ENCODE data around the gene SLC22A16.
A peak's percentile ranks its signal among the peaks of the same experiment; 100 is the strongest.
"Not testable (repeated sequence)": the region's sequence is repeated elsewhere in the genome, so short reads cannot be mapped to it uniquely, and the experiment has no call there.

The SLC22A16 gene

GRCh38 chr6:110462884-110463481 lies 13.4 kb downstream of the SLC22A16 start:
- Mint-ChIP-seq H3K36me3 (ENCODE audit: low read depth) (peaks cover 3% of the 10 kb centered on the region), H3K4me3 (no peak overlapping the region), H3K4me1 (no peaks in the 10 kb centered on the region), H3K27ac (no peak overlapping the region), H3K27me3 (ENCODE audit: low read depth, poor library complexity) (peaks cover 19% of the 10 kb centered on the region), H3K9me3 (peaks cover 65% of the 10 kb centered on the region)
- DNase-seq = no peak
- no peak for TF ChIP-seq CTCF (IDR thresholded peaks at IDR 0.05)

GRCh38 chr6:110461376-110461775 lies 15.0 kb downstream of the SLC22A16 start:
- no peak overlapping the region for H3K27ac Mint-ChIP-seq
- H3K27me3 Mint-ChIP-seq (ENCODE audit: low read depth, poor library complexity) = peaks cover 19% of the 10 kb centered on the region
- peaks cover 69% of the 10 kb centered on the region for H3K9me3 Mint-ChIP-seq
- no peaks in the 10 kb centered on the region for H3K4me1 Mint-ChIP-seq
- H3K36me3 Mint-ChIP-seq (ENCODE audit: low read depth) = peaks cover 3% of the 10 kb centered on the region
- no peak for DNase-seq
- H3K4me3 Mint-ChIP-seq = no peak overlapping the region
- TF ChIP-seq CTCF (IDR thresholded peaks at IDR 0.05) = no peak

DNA sequence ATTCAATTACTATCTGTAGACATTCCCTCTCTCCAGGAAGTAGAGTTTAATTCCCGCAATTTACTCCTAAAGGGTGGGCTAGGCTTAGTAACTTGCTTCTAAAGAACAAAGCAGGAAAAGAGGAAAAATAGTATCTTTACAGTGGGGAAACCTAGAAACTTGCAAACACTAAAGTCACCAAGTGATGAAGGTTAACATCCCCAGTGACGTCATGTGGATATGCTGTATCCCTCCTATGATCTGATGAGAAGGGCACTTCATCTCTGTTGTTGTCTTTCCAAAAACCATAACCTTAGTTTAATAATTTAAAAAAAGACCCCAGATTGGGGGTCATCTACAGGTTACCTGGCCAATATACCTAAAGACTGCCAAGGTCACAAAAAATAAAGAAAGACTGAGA lies 17.3 kb downstream of the SLC22A16 start:
- peaks cover 49% of the 10 kb centered on the region for H3K9me3 Mint-ChIP-seq
- no peak for TF ChIP-seq CTCF (IDR thresholded peaks at IDR 0.05)
- H3K4me1 Mint-ChIP-seq = peaks cover under 1% of the 10 kb centered on the region
- H3K4me3 Mint-ChIP-seq = no peak overlapping the region
- DNase-seq = no peak
- no peak overlapping the region for H3K27ac Mint-ChIP-seq
- H3K36me3 Mint-ChIP-seq (ENCODE audit: low read depth) = peaks cover 3% of the 10 kb centered on the region
- peaks cover 6% of the 10 kb centered on the region for H3K27me3 Mint-ChIP-seq (ENCODE audit: low read depth, poor library complexity)

- H3K27ac Mint-ChIP-seq = no peak overlapping the region
- peaks cover 42% of the 10 kb centered on the region for H3K9me3 Mint-ChIP-seq
- DNase-seq = no peak
- peaks cover 4% of the 10 kb centered on the region for H3K4me1 Mint-ChIP-seq
- H3K27me3 Mint-ChIP-seq (ENCODE audit: low read depth, poor library complexity) = peaks cover 6% of the 10 kb centered on the region
- H3K4me3 Mint-ChIP-seq = no peak overlapping the region
- no peaks in the 10 kb centered on the region for H3K36me3 Mint-ChIP-seq (ENCODE audit: low read depth)
- no peak for TF ChIP-seq CTCF (IDR thresholded peaks at IDR 0.05)
Measured at GRCh38 chr6:110458476-110458875, 17.9 kb downstream of the SLC22A16 start.

DNA sequence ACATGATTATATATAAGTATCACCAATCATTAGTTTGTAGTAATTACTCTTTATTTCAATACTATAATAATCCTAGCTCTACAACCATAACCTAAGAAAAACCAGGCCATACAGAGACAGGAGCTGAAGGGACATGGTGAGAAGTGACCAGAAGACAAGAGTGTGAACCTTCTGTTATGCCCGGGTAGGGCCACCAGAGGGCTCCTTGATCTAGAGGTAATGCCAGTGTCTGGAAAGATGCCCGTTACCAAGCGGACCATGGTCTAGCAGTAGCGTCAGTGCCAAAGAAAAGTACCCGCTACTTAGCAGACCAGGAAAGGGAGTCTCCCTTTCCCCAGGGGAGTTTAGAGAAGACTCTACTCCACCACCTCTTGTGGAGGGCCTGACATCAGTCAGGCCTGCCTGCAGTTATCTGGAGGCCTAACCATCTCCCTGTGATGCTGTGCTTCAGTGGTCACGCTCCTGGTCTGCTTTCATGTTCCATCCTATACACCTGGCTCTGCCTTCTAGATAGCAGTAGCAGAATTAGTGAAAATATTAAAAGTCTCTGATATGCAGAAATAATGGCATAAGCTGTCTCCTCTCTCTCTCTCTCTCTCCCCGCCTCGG lies 18.7 kb downstream of the SLC22A16 start:
- not testable (repeated sequence) for H3K4me3 Mint-ChIP-seq; H3K27ac Mint-ChIP-seq; H3K4me1 Mint-ChIP-seq; H3K27me3 Mint-ChIP-seq (ENCODE audit: low read depth, poor library complexity); H3K36me3 Mint-ChIP-seq (ENCODE audit: low read depth)
- peak; percentile 11 for DNase-seq
- peaks cover 34% of the 10 kb centered on the region for H3K9me3 Mint-ChIP-seq

GRCh38 chr6:110456694-110457093 lies 19.7 kb downstream of the SLC22A16 start:
- Mint-ChIP-seq H3K27ac (no peak overlapping the region), H3K36me3 (ENCODE audit: low read depth) (no peaks in the 10 kb centered on the region), H3K4me3 (no peak overlapping the region), H3K9me3 (peaks cover 25% of the 10 kb centered on the region), H3K27me3 (ENCODE audit: low read depth, poor library complexity) (peaks cover 4% of the 10 kb centered on the region), H3K4me1 (peaks cover 4% of the 10 kb centered on the region)
- no peak for TF ChIP-seq CTCF (IDR thresholded peaks at IDR 0.05)
- no peak for DNase-seq
